ENCODE results near the gene UBE2E1.

GRCh38 chr3:23767546-23767945, 38.2 kb upstream of the UBE2E1 start:
- TF ChIP-seq SP1 (IDR thresholded peaks at IDR 0.05) (no peak), ELF4 (IDR thresholded peaks at IDR 0.05) (no peak), FOXA1 (IDR thresholded peaks at IDR 0.05) (no peak), FOXK2 (IDR thresholded peaks at IDR 0.05) (no peak), HDGF (IDR thresholded peaks at IDR 0.05; ENCODE audit: borderline replicate concordance) (no peak), PKNOX1 (IDR thresholded peaks at IDR 0.05) (no peak), TARDBP (IDR thresholded peaks at IDR 0.05) (no peak)
